ENCODE data around the gene ARHGAP8. TPM values are rescaled to one million over a fixed set of nuclear protein-coding genes. Genes with fewer than 3 reads are reported as not detected.

The ARHGAP8 gene
- total and polyA plus RNA-seq, 10 of the 15 experiments (the other 5 are each of a cell fraction or from before 2014, with no cell fraction given): 0.33 TPM; not detected in 9

- H3K4me1 ChIP-seq (ENCODE audit: control insufficient read depth, insufficient read depth, low read length): peaks cover 4% of the 10 kb centered on the region
- WGBS (ENCODE audit: insufficient coverage, insufficient replicate concordance, low lambda C conversion rate, missing lambda C conversion rate): 2% methylated on average over 3 of the region's 3 CpGs
- no peaks in the 10 kb centered on the region for H4K20me1 ChIP-seq (ENCODE audit: control insufficient read depth, insufficient read depth)
- TF ChIP-seq CREB1 (IDR thresholded peaks at IDR 0.05; ENCODE audit: low read depth) (no peak), POLR2AphosphoS5 (IDR thresholded peaks at IDR 0.05; ENCODE audit: low read length) (no peak), MEF2B (IDR thresholded peaks at IDR 0.05; ENCODE audit: partially characterized antibody, poor library complexity, severe bottlenecking) (peak; percentile 30), IKZF2 (IDR thresholded peaks at IDR 0.05) (peak; percentile 41 to 55; a peak in 2 of 4 replicates), EGR1 (IDR thresholded peaks at IDR 0.05; ENCODE audit: borderline replicate concordance in 1 of 2, low read depth in 2 of 2, low read length in 2 of 2) (no peak), CBX5 (IDR thresholded peaks at IDR 0.05; ENCODE audit: low read depth) (no peak), ZSCAN29 (IDR thresholded peaks at IDR 0.05) (no peak), NR2F1 (conservative IDR thresholded peaks at IDR 0.05) (peak; percentile 36), MTA2 (IDR thresholded peaks at IDR 0.05; ENCODE audit: low read depth) (peak; percentile 24; the same call in 1 of the 2 replicates), NFYA (IDR thresholded peaks at IDR 0.05; ENCODE audit: borderline replicate concordance, low read depth, low read length) (no peak), GATAD2B (conservative IDR thresholded peaks at IDR 0.05; ENCODE audit: low read depth) (0 out of 2 replicates have a peak, but pooled peaks have one; percentile 22), NFXL1 (IDR thresholded peaks at IDR 0.05; ENCODE audit: borderline replicate concordance) (no peak), POU2F2 (IDR thresholded peaks at IDR 0.05; ENCODE audit: borderline replicate concordance, low read depth, low read length) (0 out of 3 replicates have a peak, but pooled peaks have one; percentile 41), ATF7 (IDR thresholded peaks at IDR 0.05; ENCODE audit: low read depth) (0 out of 2 replicates have a peak, but pooled peaks have one; percentile 20), NBN (IDR thresholded peaks at IDR 0.05) (0 out of 2 replicates have a peak, but pooled peaks have one; percentile 27)
- TF ChIP-seq, protein P1, sequence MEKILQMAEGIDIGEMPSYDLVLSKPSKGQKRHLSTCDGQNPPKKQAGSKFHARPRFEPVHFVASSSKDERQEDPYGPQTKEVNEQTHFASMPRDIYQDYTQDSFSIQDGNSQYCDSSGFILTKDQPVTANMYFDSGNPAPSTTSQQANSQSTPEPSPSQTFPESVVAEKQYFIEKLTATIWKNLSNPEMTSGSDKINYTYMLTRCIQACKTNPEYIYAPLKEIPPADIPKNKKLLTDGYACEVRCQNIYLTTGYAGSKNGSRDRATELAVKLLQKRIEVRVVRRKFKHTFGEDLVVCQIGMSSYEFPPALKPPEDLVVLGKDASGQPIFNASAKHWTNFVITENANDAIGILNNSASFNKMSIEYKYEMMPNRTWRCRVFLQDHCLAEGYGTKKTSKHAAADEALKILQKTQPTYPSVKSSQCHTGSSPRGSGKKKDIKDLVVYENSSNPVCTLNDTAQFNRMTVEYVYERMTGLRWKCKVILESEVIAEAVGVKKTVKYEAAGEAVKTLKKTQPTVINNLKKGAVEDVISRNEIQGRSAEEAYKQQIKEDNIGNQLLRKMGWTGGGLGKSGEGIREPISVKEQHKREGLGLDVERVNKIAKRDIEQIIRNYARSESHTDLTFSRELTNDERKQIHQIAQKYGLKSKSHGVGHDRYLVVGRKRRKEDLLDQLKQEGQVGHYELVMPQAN (conservative IDR thresholded peaks at IDR 0.05): no peak
- no peak overlapping the region for H3K27ac ChIP-seq (ENCODE audit: control insufficient read depth, insufficient read depth)
- no peaks in the 10 kb centered on the region for H3K27me3 ChIP-seq (replicated peaks in 1 of 2; ENCODE audit: control insufficient read depth in 2 of 2, insufficient read depth in 2 of 2, low read length in 1 of 2)
- no peak overlapping the region for H2AFZ ChIP-seq (ENCODE audit: control insufficient read depth, low read depth, low read length)
- H3K36me3 ChIP-seq (ENCODE audit: control insufficient read depth in 2 of 2, insufficient read depth in 2 of 2, low read length in 1 of 2): no peaks in the 10 kb centered on the region; a peak in 2 of 4 replicates
- ChIA-PET RAD21 (ENCODE audit: unreplicated experiment) (no interaction called here), SMC1A (ENCODE audit: uncharacterized antibody, unreplicated experiment) (interaction anchor here (0.8 to 1.3 kb wide), 2 partner anchors 10 to 14 kb away, joined by 3 to 4 read pairs; no protein-coding TSS in a partner anchor), POLR2A (no interaction called here), CTCF (interaction anchor here (0.6 to 1.4 kb wide), 3 partner anchors 18 to 34 kb away, joined by 3 to 4 read pairs (median 3); no protein-coding TSS in a partner anchor)
- FAIRE-seq: peak; percentile 27
- in situ Hi-C loops (cut with MboI) (no loop called here), intact Hi-C loops (cut with micrococcal nuclease; ENCODE audit: unreplicated experiment) (no loop called here)
- H3K79me2 ChIP-seq (ENCODE audit: control insufficient read depth, insufficient read depth, low read length): no peaks in the 10 kb centered on the region
- no peak overlapping the region for H3K9ac ChIP-seq (ENCODE audit: control insufficient read depth, insufficient read depth, low read length)
- H3K9me3 ChIP-seq (replicated peaks; ENCODE audit: control insufficient read depth, insufficient read depth, low read length): no peaks in the 10 kb centered on the region
- DNase-seq (ENCODE audit: low read depth, low spot score): peak; percentile 56
- H3K4me3 ChIP-seq: no peak overlapping the region
- no TSS peak for BruUV-seq (replicated peaks)
- no peak overlapping the region for H3K4me2 ChIP-seq (ENCODE audit: control insufficient read depth, insufficient read depth)
- peak; percentile 84 for ATAC-seq
Observed at GRCh38 chr22:44718418-44718817, 34.0 kb upstream of the ARHGAP8 start.

All from GM12878 (cell line).